ENCODE results near the gene TWF2.

DNA sequence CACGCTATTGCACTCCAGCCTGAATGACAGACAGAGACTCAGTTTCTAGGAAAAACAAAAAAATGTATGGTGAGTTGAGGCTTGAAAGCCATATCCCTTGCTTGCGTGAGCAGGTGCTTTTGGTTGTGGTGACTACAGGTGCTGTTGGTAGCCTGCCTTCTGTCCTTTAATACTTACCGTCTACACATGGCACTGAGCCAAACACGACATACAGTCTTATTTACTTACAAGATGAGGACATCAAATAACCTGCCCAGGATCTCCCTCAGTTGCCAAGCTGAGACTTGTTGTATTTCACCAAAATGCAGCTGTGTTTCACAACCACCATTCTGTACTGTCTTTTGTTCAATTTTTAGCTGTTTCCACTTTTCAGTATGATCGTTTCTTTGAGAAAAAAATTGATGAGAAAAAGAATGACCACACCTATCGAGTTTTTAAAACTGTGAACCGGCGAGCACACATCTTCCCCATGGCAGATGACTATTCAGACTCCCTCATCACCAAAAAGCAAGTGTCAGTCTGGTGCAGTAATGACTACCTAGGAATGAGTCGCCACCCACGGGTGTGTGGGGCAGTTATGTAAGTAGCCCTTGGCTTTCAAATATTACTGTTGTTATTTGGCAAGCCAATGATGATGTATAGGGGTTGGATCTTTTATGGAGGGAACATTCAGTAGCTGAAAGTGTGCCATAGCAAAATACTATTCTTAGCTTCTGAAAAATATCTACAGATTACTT, 34.5 kb downstream of the TWF2 start:
- TF ChIP-seq MYC (IDR thresholded peaks at IDR 0.05; ENCODE audit: low read depth, low read length) (no peak), CTCF (IDR thresholded peaks at IDR 0.05; ENCODE audit: low read depth, low read length) (no peak), POLR2A (IDR thresholded peaks at IDR 0.05; ENCODE audit: extremely low read depth, insufficient read length) (no peak)

Data from NB4 (cell line).